GM19099 (cell line): Measurements from ENCODE around the gene NLRP1.

Source experiments
- POLR2A ChIP-seq: IDR thresholded peaks from 3 replicates; pipeline ENCODE4 v1.6.1; 2011; ENCODE audit warnings: low read depth; ENCODE audit not compliant: insufficient read length; ENCODE audit errors: extremely low read depth

The NLRP1 gene

DNA sequence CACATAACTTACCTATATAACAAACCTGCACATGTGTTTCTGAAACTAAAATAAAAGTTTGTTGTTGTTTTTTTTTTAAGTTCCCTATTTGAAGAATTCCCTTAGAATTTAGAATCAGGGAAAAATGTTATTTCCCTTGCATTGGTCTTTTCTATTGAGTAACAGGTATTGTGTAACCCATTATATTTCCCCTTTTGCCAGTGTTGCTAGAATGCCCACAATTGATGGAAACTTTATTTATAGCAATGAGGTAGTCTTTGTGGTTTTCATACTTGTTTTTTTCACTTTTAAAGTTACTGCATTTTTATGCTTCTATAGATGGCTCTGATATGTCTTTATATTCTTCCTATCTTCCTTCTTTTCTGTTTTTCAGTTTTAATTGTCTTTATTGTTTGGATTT, 3.9 kb downstream of the NLRP1 start:
- TF ChIP-seq POLR2A = no peak

DNA sequence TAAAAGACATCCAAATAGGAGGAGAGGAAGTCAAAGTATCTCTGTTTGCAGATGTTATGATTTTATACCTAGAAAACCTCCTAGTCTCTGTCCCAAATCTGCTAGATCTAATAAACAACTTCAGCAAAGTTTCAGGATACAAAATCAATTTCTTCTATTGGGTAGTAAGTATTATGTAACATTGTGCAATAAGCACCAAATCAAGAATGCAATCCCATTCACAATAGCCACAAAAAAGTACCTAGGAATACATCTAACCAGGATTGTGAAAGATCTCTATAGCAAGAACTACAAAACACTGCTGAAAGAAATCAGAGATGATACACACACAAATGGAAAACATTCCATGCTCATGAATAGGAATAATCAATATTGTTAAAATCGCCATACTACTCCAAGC, 13.0 kb downstream of the NLRP1 start:
- no peak for TF ChIP-seq POLR2A

DNA sequence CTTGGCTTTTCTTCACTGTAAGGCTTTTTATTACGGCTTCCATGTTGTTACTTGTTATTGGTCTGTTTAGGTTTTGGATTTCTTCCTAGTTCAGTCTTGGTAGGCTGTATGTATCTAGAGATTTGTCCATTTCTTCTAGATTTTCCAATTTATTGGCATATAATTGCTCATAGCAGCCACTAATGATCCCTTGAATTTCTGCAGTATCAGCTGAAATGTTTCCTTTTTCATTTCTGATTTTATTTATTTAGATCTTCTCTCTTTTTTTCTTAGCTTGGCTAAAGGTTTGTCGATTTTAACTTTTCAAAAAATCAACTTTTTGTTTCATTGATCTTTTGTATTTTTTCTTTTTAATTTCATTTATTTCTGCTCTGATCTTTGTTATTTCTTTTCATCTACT, 18.5 kb downstream of the NLRP1 start:
- no peak for TF ChIP-seq POLR2A

DNA sequence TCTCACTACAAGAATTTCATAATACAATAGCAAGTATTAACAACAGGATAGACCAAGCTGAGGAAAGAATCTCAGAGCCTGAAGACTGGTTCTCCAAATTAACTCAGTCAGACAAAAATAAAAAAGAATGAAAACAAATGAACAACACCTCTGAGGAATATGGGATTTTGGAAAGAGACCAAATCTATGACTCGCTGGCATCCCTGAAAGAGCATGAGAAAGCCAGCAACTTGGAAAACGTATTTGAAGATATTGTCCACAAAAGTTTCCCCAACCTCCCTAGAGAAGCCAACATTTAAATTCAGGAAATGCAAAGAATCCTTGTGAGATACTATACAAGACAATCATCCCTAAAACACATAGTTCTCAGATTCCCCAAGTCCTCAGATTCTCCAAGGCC, 20.9 kb downstream of the NLRP1 start:
- TF ChIP-seq POLR2A = no peak

DNA sequence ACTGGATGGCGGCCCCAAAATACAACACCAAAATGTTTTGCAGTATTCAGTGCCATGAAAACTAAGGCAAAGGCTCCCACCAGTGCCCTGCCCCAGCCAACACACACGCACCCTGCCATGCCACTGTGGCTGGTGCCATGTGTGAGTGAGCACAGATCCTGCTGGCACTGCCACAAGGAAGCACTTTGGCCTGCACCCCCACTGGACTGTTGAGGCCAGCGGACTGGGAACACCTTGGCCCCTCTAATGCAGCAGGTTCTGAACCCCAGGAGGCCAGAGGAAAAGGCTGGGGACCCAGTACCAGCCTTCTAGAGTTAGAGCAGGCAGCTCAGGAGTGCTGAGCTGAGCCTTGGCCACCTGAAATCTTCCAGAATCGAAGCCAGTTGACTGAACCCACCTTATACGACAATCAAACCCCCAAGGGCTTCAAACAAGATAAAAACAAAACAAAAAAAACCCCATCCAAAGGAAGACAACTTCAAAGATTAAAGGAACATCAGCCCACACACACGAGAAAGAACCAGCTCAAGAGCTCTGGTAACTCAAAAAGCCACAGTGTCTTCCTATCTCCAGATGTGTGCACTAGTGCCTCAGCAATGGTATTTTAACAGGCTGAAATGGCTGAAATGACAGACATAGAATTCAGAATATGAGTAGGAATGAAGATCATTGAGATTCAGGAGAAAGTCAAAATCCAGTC, 21.5 kb downstream of the NLRP1 start:
- no peak for TF ChIP-seq POLR2A

DNA sequence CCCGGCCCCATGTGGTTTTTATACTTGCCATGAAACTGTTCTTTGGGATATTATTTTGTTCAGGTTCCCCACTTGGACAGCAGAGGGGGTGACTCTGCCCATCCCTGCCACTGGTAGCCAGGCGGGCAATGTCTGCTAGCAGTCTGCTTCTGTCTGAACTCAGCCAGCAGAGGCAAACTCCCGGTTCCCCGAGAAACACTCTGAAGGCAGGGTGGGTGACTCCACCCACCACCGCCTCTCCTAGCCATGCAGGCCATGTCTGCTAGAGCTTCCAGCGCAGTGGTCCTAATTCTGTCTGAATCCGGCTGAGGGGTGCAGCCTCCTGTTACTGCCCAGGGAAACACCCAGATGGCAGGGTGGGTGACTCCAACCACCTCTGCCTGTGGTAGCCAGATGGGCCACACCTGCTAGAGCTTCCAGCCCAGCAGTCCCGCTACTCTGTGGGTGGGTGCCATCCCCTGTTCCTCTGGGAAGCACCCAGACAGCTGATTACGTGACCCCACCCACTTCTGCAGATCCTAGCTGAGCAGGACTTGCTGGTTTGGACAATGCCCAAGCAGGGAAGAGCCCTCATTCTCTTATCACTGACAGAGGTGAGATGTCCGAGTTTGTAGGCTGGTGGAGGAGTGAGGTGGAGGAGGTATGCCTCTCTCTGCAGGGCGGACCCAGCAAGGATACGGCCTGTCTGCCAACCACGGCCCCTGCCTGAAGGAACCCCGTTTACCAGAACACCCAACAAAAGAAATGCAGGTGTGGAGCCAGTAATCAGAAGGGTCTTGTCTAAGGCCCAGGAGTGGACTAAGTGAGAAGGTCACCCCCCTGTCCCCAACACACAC, 22.4 kb downstream of the NLRP1 start:
- TF ChIP-seq POLR2A = no peak

DNA sequence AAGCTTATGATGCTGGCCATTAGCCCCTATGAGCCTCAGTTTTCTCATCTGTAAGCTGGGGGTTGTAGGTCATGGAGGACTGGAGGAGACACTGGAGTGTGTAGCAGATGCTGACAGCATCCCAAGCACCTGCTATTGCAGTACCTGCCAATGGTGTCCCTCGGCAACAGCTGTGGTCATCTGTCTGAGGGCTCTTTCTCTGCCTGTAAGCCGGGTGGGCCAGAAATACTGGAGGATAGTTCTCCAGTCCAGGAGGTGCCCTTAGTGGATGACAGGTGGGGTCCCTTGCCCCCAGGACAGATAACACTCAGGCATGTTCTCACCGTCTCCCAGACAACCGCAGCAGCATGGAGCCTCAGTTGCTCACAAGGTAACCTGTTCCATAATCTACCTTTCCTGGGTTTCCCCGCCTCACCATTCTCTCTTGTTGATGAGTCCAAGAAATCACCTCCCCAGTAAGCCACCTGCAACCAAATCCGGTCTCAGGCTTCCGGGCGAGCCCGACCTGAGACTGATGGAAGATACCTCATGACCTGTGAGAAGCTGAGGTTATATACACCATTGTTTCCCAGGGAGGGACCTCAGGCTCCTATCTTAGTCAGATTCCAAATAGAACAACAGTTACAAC, 23.8 kb downstream of the NLRP1 start:
- no peak for TF ChIP-seq POLR2A

DNA sequence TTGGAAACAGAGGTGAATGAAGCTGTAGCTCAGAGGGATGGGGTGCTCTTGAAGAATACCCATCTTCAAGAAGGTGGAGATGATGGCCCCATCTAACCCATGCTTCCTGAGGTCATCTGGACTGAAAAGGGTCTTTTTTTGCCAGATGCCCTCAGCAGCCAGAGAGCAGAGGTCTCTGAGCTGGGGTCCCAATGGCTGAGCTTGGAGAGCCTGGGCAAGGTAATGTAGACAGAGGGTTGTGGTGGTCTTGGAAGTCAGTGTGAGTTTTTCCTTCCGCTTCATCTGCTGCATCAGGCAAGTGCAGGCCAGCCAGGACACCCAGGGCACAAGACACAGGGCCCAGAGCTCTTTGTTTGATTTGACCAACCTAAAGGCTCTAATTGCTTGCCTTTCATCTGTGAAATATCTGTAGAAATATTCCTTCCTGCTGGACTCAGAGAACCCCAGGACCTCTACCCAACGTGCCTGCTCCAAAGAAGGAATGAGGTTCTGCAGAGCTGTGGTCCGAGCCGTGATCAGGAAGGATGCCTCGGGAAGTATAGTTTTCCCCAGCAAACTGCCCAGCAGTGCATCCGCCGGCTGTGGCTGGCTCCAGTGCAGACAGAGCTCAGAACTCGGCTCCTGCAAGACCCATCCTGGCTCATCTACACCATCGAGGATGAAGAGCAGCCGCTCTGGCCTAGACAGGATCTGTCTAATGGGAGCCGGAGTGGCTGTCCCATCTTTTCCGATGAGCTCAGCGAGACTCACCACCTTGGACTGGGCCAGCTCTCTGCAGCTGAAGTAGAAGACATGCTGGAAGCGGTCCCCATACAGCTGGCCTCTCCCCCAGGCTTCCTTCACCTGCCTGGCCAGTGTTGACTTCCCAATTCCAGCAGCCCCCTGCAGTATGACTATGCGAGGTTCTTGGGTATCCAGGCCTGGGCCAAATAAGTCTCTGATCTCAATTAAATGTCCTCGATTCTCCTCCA, 25.2 kb downstream of the NLRP1 start:
- TF ChIP-seq POLR2A = no peak

DNA sequence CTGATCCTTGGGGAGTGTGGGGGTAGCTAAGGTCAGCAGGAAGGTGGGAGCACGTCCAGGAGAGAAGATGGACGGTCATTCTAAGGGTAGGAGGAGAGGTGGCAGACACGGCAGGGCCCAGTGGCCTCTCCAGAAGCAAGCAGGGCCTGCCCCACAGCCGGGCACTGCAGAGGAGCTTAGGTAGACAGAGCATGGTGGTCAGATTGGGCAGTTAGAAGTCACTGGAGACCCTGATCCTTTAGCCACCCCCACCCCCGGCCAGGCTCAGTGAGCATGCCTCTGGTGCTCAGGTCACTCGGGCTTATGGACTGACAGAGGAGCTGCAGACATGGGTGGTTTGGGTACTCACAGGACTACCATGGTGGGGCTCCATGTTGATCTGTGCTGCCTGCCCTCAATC, 26.3 kb downstream of the NLRP1 start:
- no peak for TF ChIP-seq POLR2A

DNA sequence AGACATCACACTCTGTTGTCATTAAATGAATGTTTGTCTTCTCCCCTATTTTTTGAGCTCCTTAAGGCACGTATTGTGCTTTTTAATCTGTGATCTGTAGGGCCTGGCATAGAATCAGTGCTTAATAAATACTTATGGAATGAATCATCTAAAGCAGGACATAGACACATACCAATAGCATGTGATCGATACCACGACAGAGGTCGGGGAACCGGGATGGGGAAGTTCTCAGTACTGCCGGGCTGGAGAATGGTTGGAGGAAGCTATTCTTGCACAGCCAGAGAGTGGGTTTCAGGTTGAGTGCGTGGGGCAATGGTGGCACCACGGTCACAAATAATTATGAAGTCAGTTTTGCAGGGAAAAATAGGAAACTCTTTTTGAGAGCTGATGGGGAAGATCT, 26.8 kb downstream of the NLRP1 start:
- no peak for TF ChIP-seq POLR2A

DNA sequence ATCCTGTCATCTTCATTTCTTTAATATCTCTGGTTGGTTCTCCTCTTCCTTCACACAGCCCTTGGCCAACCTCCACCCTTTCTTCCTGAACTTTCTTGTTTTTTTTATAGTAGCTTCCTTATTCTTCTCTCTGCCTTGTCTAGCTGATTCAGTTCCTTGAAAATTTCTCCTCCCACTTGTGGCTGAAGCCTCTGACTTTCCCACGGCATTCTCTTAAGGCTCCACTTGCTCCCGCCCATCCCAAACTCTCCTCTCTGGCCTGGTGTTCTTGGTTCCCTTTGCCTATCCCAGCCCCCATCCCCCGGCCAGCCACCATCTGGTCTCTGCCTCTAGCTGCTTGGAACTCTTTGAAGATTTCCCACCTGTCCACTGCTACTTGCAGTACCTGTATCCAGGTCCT, 29.1 kb downstream of the NLRP1 start:
- no peak for TF ChIP-seq POLR2A

DNA sequence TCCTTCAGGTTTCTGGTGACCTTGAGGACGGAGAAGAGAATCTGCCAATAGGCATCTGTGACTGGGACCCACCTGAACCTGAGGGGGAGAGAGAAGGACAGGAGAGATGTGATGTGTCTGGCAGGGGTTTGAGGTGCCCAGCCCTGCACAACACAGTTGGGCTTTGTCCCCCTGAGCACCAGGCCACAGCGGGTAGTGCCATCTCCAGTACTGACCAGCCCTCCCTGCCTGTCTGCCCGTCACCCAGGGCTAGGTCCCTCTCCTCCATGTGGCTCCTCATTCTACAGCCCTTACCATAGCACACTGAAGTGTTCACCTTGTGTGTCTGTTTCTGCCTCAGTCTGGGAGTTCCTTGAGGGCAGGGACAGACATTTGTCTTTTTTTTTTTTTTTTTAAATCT, 30.8 kb downstream of the NLRP1 start:
- TF ChIP-seq POLR2A = no peak

DNA sequence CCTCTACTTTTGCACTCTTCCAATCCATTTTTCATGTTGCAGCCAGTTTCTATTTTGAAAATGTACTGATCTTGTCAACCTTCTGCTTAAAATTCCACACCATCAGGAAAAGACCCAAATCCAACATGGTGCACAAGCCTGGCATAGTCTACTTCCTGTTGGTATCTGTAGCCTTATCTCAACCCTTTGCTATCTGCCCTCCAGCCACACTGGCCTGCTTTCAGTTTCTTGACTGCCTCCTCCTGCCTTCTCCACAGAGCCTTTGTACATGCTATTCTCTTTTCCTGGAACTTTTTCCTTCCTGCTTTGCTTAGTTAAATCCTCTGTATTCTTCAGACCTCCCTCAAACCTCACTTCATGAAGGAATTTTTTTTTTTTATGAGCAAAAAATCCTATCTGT, 31.5 kb downstream of the NLRP1 start:
- TF ChIP-seq POLR2A = no peak

DNA sequence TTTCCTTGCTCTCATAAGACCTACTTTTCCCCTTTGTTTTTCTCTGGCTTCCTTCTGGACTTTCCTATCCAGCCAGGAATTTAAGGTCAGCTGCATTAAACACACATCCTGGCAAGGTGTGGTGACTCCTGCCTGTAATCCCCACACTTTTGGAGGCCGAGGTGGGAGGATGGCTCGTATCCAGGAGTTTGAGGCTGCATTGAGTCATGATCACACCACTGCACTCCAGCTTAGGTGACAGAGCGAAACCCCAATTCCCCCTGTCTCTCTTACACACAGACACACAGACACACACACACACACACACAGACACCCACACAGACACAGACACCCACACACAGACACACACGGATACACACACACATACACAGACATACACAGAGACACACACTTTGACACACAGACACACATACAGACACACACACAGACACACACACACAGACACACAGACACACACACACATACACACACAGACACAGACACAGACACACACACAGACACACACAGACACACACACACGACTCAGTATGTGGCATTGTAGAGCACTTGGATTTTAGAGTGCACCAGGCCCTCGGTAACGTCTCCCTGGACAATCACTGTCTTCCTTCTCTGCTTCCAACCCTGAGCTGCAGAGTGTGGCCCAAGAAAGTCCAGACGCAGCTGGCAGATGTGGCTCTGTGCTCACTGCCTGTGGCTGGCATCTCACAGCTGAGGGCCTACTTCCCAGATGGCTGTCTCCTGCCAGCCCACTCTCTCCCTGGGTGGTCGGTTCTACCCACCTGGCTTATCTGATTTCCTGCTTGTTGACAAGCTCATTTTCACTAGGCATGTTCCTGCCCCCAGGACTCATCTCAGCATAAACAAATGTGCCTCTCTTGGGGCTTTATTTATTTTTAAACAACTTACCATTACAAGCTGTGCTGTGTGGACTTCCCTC, 39.0 kb downstream of the NLRP1 start:
- TF ChIP-seq POLR2A = no peak

DNA sequence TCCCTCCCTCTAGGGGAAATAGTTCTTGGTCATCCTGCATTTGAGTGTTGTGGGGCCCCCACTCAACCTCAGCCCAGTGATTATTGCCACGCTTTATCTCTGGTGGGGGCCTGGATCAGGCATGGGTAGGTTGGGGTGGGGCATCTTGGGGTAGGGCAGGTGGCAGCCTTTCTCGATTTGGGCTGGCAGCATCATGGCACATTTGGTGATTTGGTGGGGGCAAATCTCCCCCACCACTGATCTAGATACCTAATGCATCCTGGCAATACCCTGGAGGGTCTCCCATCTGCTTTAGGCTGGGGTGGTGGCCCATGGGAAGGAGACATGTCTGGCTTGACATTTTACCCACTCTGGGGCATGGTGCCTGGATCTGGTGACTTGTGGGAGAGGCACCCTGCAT, 40.2 kb downstream of the NLRP1 start:
- no peak for TF ChIP-seq POLR2A
